GM12872 (cell line): ENCODE results near the gene GNB5.

Experiments used
- CTCF ChIP-seq: IDR thresholded peaks from 3 replicates; pipeline ENCODE4 v1.5.1; 2011; ENCODE audit warnings: low read depth, mild to moderate bottlenecking, low read length, moderate library complexity; ENCODE audit not compliant: insufficient read depth

GNB5 gene

GRCh38 chr15:52180196-52180835, 10.9 kb downstream of the GNB5 start:
- TF ChIP-seq CTCF = no peak

GRCh38 chr15:52179278-52180195, 11.7 kb downstream of the GNB5 start:
- peak; percentile 16; the same call in 1 of the 3 replicates for TF ChIP-seq CTCF

GRCh38 chr15:52178765-52179164, 12.4 kb downstream of the GNB5 start:
- no peak for TF ChIP-seq CTCF

GRCh38 chr15:52172869-52173268, 18.3 kb downstream of the GNB5 start:
- TF ChIP-seq CTCF = no peak

- TF ChIP-seq CTCF = no peak
Measured at GRCh38 chr15:52171807-52172206, 19.4 kb downstream of the GNB5 start.

- no peak for TF ChIP-seq CTCF
Measured at GRCh38 chr15:52171386-52171785, 19.8 kb downstream of the GNB5 start.

GRCh38 chr15:52164631-52165265, 26.4 kb downstream of the GNB5 start:
- TF ChIP-seq CTCF = no peak
